IMR-90 (cell line): ENCODE measurements around the gene HSH2D. TPM values are rescaled to one million over a fixed set of nuclear protein-coding genes. Genes with fewer than 3 reads are reported as not detected.
A peak's percentile ranks its signal among the peaks of the same experiment; 100 is the strongest.

Source experiments
- ATAC-seq: fragments of 200-7000 bp; cut with Tn5 transposase; 2 replicates; pipeline ENCODE4 v1.9.1; 2020; ENCODE audit warnings: low read depth, mild to moderate bottlenecking, moderate library complexity
- BruUV-seq: library from RNA; stranded (reverse); fragments of 400-500 nt; replicated peaks from 2 replicates; lab custom pipeline; 2021; lab: Mats Ljungman, UMichigan
- CTCF ChIA-PET: fragments of 300-600 bp; formaldehyde crosslinking; extraction: SDS; loops from one replicate; lab custom pipeline; 2021; ENCODE audit warnings: antibody characterized with exemption; lab: Yijun Ruan, JAX
- POLR2A ChIA-PET: fragments of 300-600 bp; sonication (Branson Sonifier 250); formaldehyde crosslinking; loops from one replicate; lab custom pipeline; 2022; ENCODE audit warnings: antibody characterized with exemption; ENCODE audit not compliant: unreplicated experiment; lab: Charles Lee
- DNase-seq: peaks from one replicate; pipeline ENCODE4 v3.0.0; 2013
- H2AFZ ChIP-seq: replicated peaks from 2 replicates; pipeline ENCODE3; 2013; ENCODE audit warnings: low read length, mild to moderate bottlenecking; ENCODE audit not compliant: poor library complexity
- H2AK5ac ChIP-seq: 2 replicates; pipeline ENCODE4 v1.6.1; 2013; ENCODE audit warnings: low read depth, low read length, inconsistent platforms
- H2AK9ac ChIP-seq: replicated peaks from 2 replicates; pipeline ENCODE3; 2013; ENCODE audit warnings: mild to moderate bottlenecking, low read depth, low read length, moderate library complexity; ENCODE audit not compliant: poor library complexity
- H2BK120ac ChIP-seq: 2 replicates; pipeline ENCODE4 v1.6.1; 2013; ENCODE audit warnings: low read depth, low read length, inconsistent platforms
- H2BK15ac ChIP-seq: 3 replicates; pipeline ENCODE4 v1.6.1; 2013; ENCODE audit warnings: low read depth, low read length, inconsistent platforms
- H2BK20ac ChIP-seq: 2 replicates; pipeline ENCODE4 v1.6.1; 2013; ENCODE audit warnings: low read depth, mild to moderate bottlenecking, inconsistent platforms, low read length, moderate library complexity
- H2BK5ac ChIP-seq: 2 replicates; pipeline ENCODE4 v1.6.1; 2013; ENCODE audit warnings: mild to moderate bottlenecking, low read depth, low read length, inconsistent platforms; ENCODE audit not compliant: poor library complexity, severe bottlenecking
- H3K14ac ChIP-seq: replicated peaks from 2 replicates; pipeline ENCODE4 v1.6.1; 2013; ENCODE audit warnings: low read depth, low read length, inconsistent platforms
- H3K18ac ChIP-seq: 2 replicates; pipeline ENCODE4 v1.6.1; 2013; ENCODE audit warnings: low read depth, low read length, control low read depth
- H3K23ac ChIP-seq: 2 replicates; pipeline ENCODE4 v1.6.1; 2013; ENCODE audit warnings: low read depth, low read length, inconsistent platforms
- H3K27ac ChIP-seq: 2 replicates; pipeline ENCODE4 v1.5.1; 2013; ENCODE audit warnings: mild to moderate bottlenecking, control low read depth, low read length; ENCODE audit not compliant: insufficient read depth
- H3K27me3 ChIP-seq: 2 replicates; pipeline ENCODE4 v1.6.1; 2013; ENCODE audit warnings: low read length; ENCODE audit not compliant: control insufficient read depth, insufficient read depth
- H3K36me3 ChIP-seq: 2 replicates; pipeline ENCODE4 v1.6.1; 2013; ENCODE audit warnings: low read length, mixed read lengths; ENCODE audit not compliant: control insufficient read depth, insufficient read depth
- H3K4ac ChIP-seq: 2 replicates; pipeline ENCODE4 v1.6.1; 2013; ENCODE audit warnings: low read depth, low read length, inconsistent platforms
- H3K4me1 ChIP-seq: 2 replicates; pipeline ENCODE4 v1.6.1; 2013; ENCODE audit warnings: low read length, mixed read lengths; ENCODE audit not compliant: control insufficient read depth, insufficient read depth
- H3K4me2 ChIP-seq: 2 replicates; pipeline ENCODE4 v1.6.1; 2013; ENCODE audit warnings: low read depth, mild to moderate bottlenecking, control low read depth, low read length, moderate library complexity
- H3K4me3 ChIP-seq: 2 replicates; pipeline ENCODE4 v1.5.1; 2013; ENCODE audit warnings: low read depth, mild to moderate bottlenecking, control low read depth, low read length, moderate library complexity; ENCODE audit not compliant: insufficient read depth
- H3K56ac ChIP-seq: 2 replicates; pipeline ENCODE4 v1.6.1; 2013; ENCODE audit warnings: low read length, inconsistent platforms; ENCODE audit not compliant: insufficient read depth; ENCODE audit errors: extremely low read depth
- H3K79me1 ChIP-seq, 2 experiments: 2 replicates each; pipeline ENCODE4 v1.6.1; 2013; ENCODE audit warnings: low read length in 2 of 2, inconsistent platforms in 1 of 2, low read depth in 1 of 2
- H3K9ac ChIP-seq: 2 replicates; pipeline ENCODE4 v1.6.1; 2013; ENCODE audit warnings: low read depth, low read length, control low read depth
- H3K9me1 ChIP-seq: 2 replicates; pipeline ENCODE4 v1.6.1; 2013; ENCODE audit warnings: low read length, inconsistent platforms; ENCODE audit not compliant: insufficient read depth
- H3K9me3 ChIP-seq: 2 replicates; pipeline ENCODE4 v1.6.1; 2013; ENCODE audit warnings: low read length; ENCODE audit not compliant: control insufficient read depth, insufficient read depth
- H4K20me1 ChIP-seq: 2 replicates; pipeline ENCODE4 v1.6.1; 2013; ENCODE audit warnings: low read length, inconsistent platforms; ENCODE audit not compliant: insufficient read depth
- H4K5ac ChIP-seq: 2 replicates; pipeline ENCODE4 v1.6.1; 2013; ENCODE audit warnings: mild to moderate bottlenecking, low read depth, low read length, control low read depth
- H4K8ac ChIP-seq, 2 experiments: 2 replicates each; pipeline ENCODE4 v1.6.1; 2013; ENCODE audit warnings: low read depth in 2 of 2, low read length in 2 of 2, control low read depth in 1 of 2, inconsistent platforms in 1 of 2
- H4K91ac ChIP-seq: 2 replicates; pipeline ENCODE4 v1.6.1; 2013; ENCODE audit warnings: low read depth, low read length, inconsistent platforms; ENCODE audit not compliant: insufficient read depth
- ELK1 ChIP-seq: fragments of 150-350 bp; IDR thresholded peaks from 2 replicates; pipeline ENCODE4 v1.6.1; 2016; ENCODE audit warnings: low read depth, mild to moderate bottlenecking, low read length, moderate library complexity, borderline replicate concordance
- FOS ChIP-seq: fragments of 150-350 bp; IDR thresholded peaks from 2 replicates; pipeline ENCODE4 v1.6.1; 2016; ENCODE audit warnings: low read depth, low read length
- NFE2L2 ChIP-seq: fragments of 150-350 bp; IDR thresholded peaks from 2 replicates; pipeline ENCODE4 v1.6.1; 2016; ENCODE audit warnings: low read depth, mild to moderate bottlenecking, low read length
- RAD21 ChIP-seq: IDR thresholded peaks from 2 replicates; pipeline ENCODE4 v1.6.1; 2012; ENCODE audit warnings: low read length, improper control_type of control experiment
- WGBS, 2 experiments: methylation state at CpG; one replicate each; pipeline versions ENCODE4 v1.1.5 to v1.1.7; 2013; ENCODE audit warnings: missing lambda C conversion rate in 2 of 2; ENCODE audit not compliant: insufficient read length in 1 of 2; ENCODE audit errors: extremely low coverage in 2 of 2; 5-methylcytosine and 5-hydroxymethylcytosine counted together
- dilution Hi-C: fragments of 300-500 bp; cut with HindIII; formaldehyde crosslinking; loops from one replicate; pipeline ENCODE4 v1.14.3; 2018; ENCODE audit warnings: low sequenced_read_pairs; ENCODE audit not compliant: unreplicated experiment
- in situ Hi-C: fragments of 300-500 bp; cut with MboI; formaldehyde crosslinking; loops from 3 replicates; pipeline ENCODE4 v1.14.3; 2019; ENCODE audit warnings: low sequenced_read_pairs, inconsistent platforms, mixed read lengths
- intact Hi-C: fragments of 100-400 bp; cut with micrococcal nuclease; formaldehyde crosslinking; loops from 2 replicates; pipeline ENCODE4 v1.10.0; 2022
- polyA plus RNA-seq, 3 experiments: library from polyadenylated mRNA; depleted of rRNA; stranded (reverse); fragments of >200 nt; gene quantifications; 2 replicates each; pipeline ENCODE4 v1.2.3, GENCODE V29; 2012; ENCODE audit warnings: low replicate concordance in 1 of 3
- total RNA-seq: library from RNA; depleted of rRNA; stranded (reverse); fragments of >200 nt; gene quantifications from 2 replicates; pipeline ENCODE4 v1.2.3, GENCODE V29; 2012

Gene HSH2D
- total and polyA plus RNA-seq, 2 of the 4 experiments (the other 2 are of a cell fraction): not detected

GRCh38 chr19:16141043-16141442 is 2.4 kb upstream of the HSH2D start:
- no peak overlapping the region for H2AK9ac ChIP-seq
- H4K91ac ChIP-seq: no peak overlapping the region
- H3K14ac ChIP-seq: no peak overlapping the region
- H3K4me2 ChIP-seq: no peak overlapping the region
- no peaks in the 10 kb centered on the region for H3K36me3 ChIP-seq
- no peaks in the 10 kb centered on the region for H3K79me1 ChIP-seq
- no TSS peak for BruUV-seq
- TF ChIP-seq ELK1 (no peak), NFE2L2 (no peak), FOS (no peak), RAD21 (no peak)
- no peaks in the 10 kb centered on the region for H3K4me1 ChIP-seq
- no peak overlapping the region for H2BK5ac ChIP-seq
- no peak for ATAC-seq
- H3K4ac ChIP-seq: no peak overlapping the region
- 0 out of 2 replicates have a peak, but pooled peaks cover under 1% of the 10 kb centered on the region for H3K9me1 ChIP-seq
- no peak overlapping the region for H4K5ac ChIP-seq
- no peak overlapping the region for H3K23ac ChIP-seq
- in situ Hi-C loops: no loop called here
- H3K27ac ChIP-seq: no peak overlapping the region
- peak overlapping the region; percentile 63 for H2AFZ ChIP-seq
- H3K18ac ChIP-seq: no peak overlapping the region
- CTCF ChIA-PET: no interaction called here
- no peaks in the 10 kb centered on the region for H3K9me3 ChIP-seq
- POLR2A ChIA-PET: no interaction called here
- H2BK15ac ChIP-seq: no peak overlapping the region
- H3K9ac ChIP-seq: no peak overlapping the region
- H4K8ac ChIP-seq: no peak overlapping the region
- no peak overlapping the region for H2BK20ac ChIP-seq
- no peak overlapping the region for H2AK5ac ChIP-seq
- no peaks in the 10 kb centered on the region for H4K20me1 ChIP-seq
- no peak overlapping the region for H2BK120ac ChIP-seq
- H3K56ac ChIP-seq: no peak overlapping the region
- DNase-seq: no peak
- WGBS, 2 experiments: no CpG with 5 or more reads among the region's 4 CpGs
- H3K27me3 ChIP-seq: no peaks in the 10 kb centered on the region; the same call in 1 of the 2 replicates
- H3K4me3 ChIP-seq: no peak overlapping the region
- intact Hi-C loops: no loop called here
- dilution Hi-C loops: no loop called here
